Occipital lobe (tissue), 2 donors: ENCODE measurements around the gene SLC23A2. TPM values are rescaled to one million over a fixed set of nuclear protein-coding genes. Genes with fewer than 3 reads are reported as not detected.
"Not testable (repeated sequence)": the region's sequence is repeated elsewhere in the genome, so short reads cannot be mapped to it uniquely, and the experiment has no call there.

Experiments
- DNase-seq: peaks from one replicate; lab custom pipeline; 2025; lab: John Stamatoyannopoulos, UW
- total RNA-seq: library from RNA; depleted of rRNA; stranded (reverse); fragments of >200 nt; gene quantifications from one replicate; pipeline ENCODE4 v1.2.3, GENCODE V29; 2014

SLC23A2 gene
- total RNA-seq, 1 donor from 2014 or later, result 52.9 TPM

- no peak for DNase-seq
Observed at GRCh38 chr20:4936392-4936850, 64.9 kb downstream of the SLC23A2 start.

DNA sequence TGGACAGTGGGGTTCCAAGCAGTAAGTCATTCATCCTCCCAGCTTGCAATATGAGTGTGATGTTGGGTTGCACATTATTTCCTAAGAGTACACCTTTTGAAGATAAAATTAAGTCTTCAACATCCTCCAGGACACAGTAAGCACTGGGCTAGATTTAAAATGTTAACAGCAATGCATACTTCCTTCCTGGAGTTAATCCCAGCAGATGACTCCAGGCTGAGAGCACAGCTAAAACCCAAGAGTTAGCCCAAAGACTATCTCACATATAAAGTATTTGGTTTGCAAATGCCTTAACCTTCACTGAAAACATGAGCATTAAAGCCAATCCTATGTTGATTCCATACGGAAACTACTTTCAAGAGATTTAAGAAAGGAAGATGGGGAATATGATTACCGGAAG is 69.2 kb downstream of the SLC23A2 start:
- DNase-seq, result no peak

GRCh38 chr20:4929686-4930397 is 71.5 kb downstream of the SLC23A2 start:
- DNase-seq, result no peak

- no peak for DNase-seq
Observed at GRCh38 chr20:4926531-4927156, 74.7 kb downstream of the SLC23A2 start.

GRCh38 chr20:4925842-4926530 is 75.3 kb downstream of the SLC23A2 start:
- DNase-seq, result no peak

GRCh38 chr20:4924446-4924845 is 76.9 kb downstream of the SLC23A2 start:
- no peak for DNase-seq

DNA sequence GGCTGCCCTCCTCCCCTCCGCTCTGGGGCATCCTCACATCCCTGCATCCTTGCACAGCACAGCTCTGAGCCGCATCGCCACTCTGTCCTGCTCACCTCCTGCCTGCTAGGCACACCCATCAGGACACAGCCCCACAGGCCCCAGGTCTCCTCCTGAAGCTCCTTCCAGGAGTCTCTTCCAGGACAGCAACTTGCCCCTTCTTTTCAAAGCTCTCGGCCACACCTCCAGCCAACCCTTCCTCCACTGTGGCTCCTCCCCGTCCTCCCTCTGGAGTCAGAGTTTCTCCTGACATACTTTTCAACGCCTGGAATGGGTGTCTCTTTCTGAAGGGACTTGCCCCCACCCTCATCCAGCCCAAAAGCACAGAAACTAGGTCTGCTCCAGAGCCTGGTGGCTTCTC is 77.3 kb downstream of the SLC23A2 start:
- no peak for DNase-seq

- DNase-seq, result no peak
Observed at GRCh38 chr20:4922186-4922585, 79.1 kb downstream of the SLC23A2 start.

GRCh38 chr20:4921271-4921670 is 80.0 kb downstream of the SLC23A2 start:
- DNase-seq, result not testable (repeated sequence)

GRCh38 chr20:4920655-4921054 is 80.7 kb downstream of the SLC23A2 start:
- no peak for DNase-seq

- no peak for DNase-seq
Observed at GRCh38 chr20:4920131-4920530, 81.2 kb downstream of the SLC23A2 start.

- no peak for DNase-seq
Observed at GRCh38 chr20:4919047-4919704, 82.1 kb downstream of the SLC23A2 start.

- DNase-seq, result no peak
Observed at GRCh38 chr20:4918473-4918872, 82.8 kb downstream of the SLC23A2 start.

- no peak for DNase-seq
Observed at GRCh38 chr20:4916971-4917881, 84.1 kb downstream of the SLC23A2 start.

DNA sequence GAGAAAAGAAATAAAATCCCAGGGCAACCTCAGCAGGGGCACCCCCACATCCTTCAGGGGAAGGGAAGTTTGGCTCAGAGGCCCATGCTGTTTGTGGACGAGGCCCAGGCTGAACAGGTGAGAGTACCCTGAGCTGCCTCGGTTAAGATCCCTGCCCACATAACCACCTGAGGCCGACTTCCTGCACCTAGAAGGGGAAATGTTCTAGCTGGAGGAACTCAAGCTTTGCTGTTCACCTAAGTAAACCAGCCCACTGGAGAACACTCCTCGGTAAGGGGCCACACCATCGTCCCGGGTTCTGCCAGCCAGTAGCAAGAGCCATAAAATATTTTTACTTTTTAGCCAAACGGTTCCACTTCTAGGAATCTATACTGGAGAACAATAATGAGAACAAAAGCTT is 88.2 kb downstream of the SLC23A2 start:
- DNase-seq, result no peak

DNA sequence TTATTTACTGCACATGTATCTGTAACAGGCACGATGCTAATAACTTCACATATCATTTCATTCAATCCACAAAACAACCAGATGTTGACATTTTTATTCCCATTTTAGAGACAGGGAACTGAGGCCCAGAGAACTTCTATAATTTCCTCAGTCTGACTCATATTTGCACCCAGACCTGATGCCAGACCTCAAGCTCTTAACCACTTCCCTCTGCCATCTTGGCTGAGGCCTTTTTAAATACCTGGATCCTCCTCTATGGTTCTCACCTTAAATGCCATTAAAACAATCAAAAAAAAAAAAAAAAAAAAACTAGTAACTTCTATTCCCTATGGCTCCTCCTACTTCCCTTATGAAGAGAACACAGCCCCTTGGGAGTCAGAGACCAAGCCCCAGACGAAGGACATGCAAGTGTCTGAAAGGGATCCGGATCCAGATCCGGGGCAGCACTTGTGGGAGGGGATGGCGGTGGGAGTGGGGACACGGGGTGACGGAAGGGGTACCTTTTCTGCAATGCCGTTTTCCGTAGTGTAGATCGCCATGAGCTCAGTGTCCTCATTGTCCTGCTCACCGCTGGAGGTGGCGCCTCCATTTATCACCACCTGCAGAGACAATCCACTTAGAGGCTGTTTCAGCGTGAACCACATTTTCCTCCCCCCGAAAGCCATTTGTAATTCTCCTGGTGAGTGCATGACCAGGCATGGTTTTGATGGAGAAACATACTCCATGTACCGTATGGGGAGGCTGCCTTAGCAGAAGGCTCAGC is 88.7 kb downstream of the SLC23A2 start:
- DNase-seq, result no peak

DNA sequence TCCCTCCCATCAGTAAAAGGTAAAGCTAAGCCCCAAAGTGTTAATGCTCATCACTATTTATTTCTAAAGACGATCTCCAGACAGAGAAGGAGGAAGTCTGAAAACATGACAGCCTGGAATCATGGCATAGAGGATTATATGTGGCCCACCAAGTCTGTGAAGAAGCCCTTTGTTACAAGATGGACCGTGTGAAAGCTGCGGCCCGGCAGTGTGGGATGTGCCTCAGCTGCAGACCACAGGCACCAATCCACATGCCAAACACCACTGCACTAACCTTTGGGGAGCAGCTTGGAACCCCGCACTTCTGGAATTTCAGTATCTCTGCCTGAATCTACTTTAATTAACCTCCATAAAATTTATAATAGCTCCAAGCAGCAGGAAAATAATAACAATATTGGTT is 90.4 kb downstream of the SLC23A2 start:
- DNase-seq, result no peak

GRCh38 chr20:4905613-4906012 is 95.7 kb downstream of the SLC23A2 start:
- no peak for DNase-seq

DNA sequence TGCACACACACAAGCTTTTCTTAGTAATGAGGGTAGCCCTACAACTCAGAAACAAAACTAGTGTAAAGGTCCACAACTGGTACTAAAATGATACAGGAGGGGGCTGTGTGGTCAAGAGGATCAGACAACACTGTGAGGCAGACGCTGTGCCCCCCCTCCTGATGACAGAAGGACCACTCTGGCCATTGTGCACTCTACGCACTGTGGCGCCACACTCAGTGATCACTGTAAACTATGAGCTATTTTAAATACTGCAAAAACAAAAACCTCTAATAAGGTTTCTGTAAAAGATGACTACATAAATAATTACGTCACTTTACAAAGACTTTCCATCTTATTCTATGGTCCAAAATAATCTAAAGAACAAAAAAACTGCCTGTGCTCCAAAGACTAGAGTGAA is 96.1 kb downstream of the SLC23A2 start:
- no peak for DNase-seq
